ENCODE data around the gene DIPK1C.

DNA sequence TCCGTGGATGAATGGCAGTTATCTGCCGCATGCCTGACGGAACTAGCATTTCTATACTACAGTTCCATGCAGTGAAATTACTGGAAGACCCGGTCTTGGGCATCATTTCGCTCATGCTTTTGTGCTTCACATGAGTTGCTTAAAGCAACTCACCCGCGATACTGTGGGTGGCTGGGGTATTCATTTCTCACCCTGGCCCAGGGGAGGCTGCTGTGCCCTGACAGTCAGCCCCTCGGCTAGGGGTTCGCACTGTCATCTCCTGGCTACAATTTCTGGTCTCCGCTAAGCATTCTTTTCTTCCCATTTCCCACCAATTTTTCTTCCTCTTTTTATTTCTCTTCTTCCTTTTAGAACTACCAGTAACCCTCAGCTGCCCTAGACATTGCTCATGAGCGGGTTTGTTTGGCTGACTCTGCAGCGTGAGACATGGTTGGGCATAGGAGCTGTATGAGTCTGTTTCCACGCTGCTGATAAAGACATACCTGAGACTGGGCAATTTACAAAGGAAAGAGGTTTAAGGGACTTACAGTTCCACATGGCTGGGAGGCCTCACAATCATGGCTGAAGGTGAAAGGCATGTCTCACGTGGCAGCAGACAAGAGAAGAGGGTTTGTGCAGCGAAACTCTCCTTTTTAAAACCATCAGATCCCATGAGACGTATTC, 22.5 kb upstream of the DIPK1C start:
- TF ChIP-seq, protein P1, sequence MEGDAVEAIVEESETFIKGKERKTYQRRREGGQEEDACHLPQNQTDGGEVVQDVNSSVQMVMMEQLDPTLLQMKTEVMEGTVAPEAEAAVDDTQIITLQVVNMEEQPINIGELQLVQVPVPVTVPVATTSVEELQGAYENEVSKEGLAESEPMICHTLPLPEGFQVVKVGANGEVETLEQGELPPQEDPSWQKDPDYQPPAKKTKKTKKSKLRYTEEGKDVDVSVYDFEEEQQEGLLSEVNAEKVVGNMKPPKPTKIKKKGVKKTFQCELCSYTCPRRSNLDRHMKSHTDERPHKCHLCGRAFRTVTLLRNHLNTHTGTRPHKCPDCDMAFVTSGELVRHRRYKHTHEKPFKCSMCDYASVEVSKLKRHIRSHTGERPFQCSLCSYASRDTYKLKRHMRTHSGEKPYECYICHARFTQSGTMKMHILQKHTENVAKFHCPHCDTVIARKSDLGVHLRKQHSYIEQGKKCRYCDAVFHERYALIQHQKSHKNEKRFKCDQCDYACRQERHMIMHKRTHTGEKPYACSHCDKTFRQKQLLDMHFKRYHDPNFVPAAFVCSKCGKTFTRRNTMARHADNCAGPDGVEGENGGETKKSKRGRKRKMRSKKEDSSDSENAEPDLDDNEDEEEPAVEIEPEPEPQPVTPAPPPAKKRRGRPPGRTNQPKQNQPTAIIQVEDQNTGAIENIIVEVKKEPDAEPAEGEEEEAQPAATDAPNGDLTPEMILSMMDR (IDR thresholded peaks at IDR 0.05; ENCODE audit: insufficient read depth, low read length, poor library complexity, severe bottlenecking), result no peak
- TF ChIP-seq EZH2phosphoT487 (conservative IDR thresholded peaks at IDR 0.05; ENCODE audit: low read length), result no peak

Data from SU-DHL-6 (cell line).